Chondrocyte (in vitro differentiated cells): Measurements from ENCODE around the gene KIAA0319L. TPM values are rescaled to one million over a fixed set of nuclear protein-coding genes. Genes with fewer than 3 reads are reported as not detected.
"Not testable (repeated sequence)": the region's sequence is repeated elsewhere in the genome, so short reads cannot be mapped to it uniquely, and the experiment has no call there.

Source experiments
- DNase-seq: peaks from one replicate; pipeline ENCODE4 v3.0.0; 2021; ENCODE audit warnings: mixed read lengths, low spot score
- H3K27ac Mint-ChIP-seq: one replicate; pipeline ENCODE4 v1.8.0; 2021; ENCODE audit warnings: mild to moderate bottlenecking, moderate library complexity, mixed read lengths; ENCODE audit not compliant: unreplicated experiment
- H3K27me3 Mint-ChIP-seq: 2 replicates; pipeline ENCODE4 v1.8.0; 2021; ENCODE audit warnings: low read depth, mixed read lengths
- H3K36me3 Mint-ChIP-seq: 2 replicates; pipeline ENCODE4 v1.8.0; 2021; ENCODE audit warnings: low read depth, mixed read lengths
- H3K4me1 Mint-ChIP-seq: 2 replicates; pipeline ENCODE4 v1.8.0; 2021; ENCODE audit warnings: low read depth, mild to moderate bottlenecking, mixed read lengths
- H3K4me3 Mint-ChIP-seq: one replicate; pipeline ENCODE4 v1.8.0; 2021; ENCODE audit warnings: mild to moderate bottlenecking, moderate library complexity, mixed read lengths; ENCODE audit not compliant: unreplicated experiment
- H3K9me3 Mint-ChIP-seq: 2 replicates; pipeline ENCODE4 v1.8.0; 2021; ENCODE audit warnings: low read depth, mixed read lengths
- CTCF ChIP-seq: fragments of 200-600 bp; sonication (generic); IDR thresholded peaks from 2 replicates; pipeline ENCODE4 v1.5.0; 2021; ENCODE audit warnings: antibody characterized with exemption, mild to moderate bottlenecking, moderate library complexity
- total RNA-seq: library from RNA; stranded (reverse); gene quantifications from 3 replicates; pipeline ENCODE4 v1.2.1, GENCODE V29; 2021

Gene KIAA0319L
- total RNA-seq, 1 donor from 2014 or later, result 28.7 TPM

DNA sequence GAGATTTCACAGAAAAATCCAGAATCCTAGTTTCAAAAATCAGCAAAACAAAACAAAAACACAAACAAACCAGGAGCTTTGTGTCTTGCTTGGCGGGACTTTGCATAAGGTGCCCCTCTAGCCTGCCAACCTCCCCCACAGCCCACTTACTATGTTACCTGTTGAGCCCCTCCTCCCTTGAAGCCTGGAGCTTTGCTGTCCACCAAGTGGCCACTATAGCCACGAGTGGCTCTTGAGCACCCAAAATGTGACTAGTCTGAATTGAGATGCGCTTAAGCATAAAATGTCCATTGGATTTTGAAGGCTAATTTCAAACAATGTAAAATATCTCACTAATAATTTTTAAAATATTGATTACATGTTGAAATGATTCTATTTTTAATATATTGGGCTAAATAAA lies 28.1 kb upstream of the KIAA0319L start:
- H3K27me3 Mint-ChIP-seq, result no peaks in the 10 kb centered on the region
- no peak for DNase-seq
- peaks cover 3% of the 10 kb centered on the region for H3K36me3 Mint-ChIP-seq

GRCh38 chr1:35581621-35582020 lies 24.4 kb upstream of the KIAA0319L start:
- H3K36me3 Mint-ChIP-seq, H3K27ac Mint-ChIP-seq, H3K4me3 Mint-ChIP-seq, H3K27me3 Mint-ChIP-seq, DNase-seq, H3K9me3 Mint-ChIP-seq, H3K4me1 Mint-ChIP-seq: not testable (repeated sequence)

More for the DNA sequence above, 28.1 kb upstream of the KIAA0319L start:
- no peak for TF ChIP-seq CTCF
- no peak overlapping the region for H3K27ac Mint-ChIP-seq
- no peaks in the 10 kb centered on the region for H3K4me1 Mint-ChIP-seq
- H3K4me3 Mint-ChIP-seq, result no peak overlapping the region
- H3K9me3 Mint-ChIP-seq, result no peaks in the 10 kb centered on the region

- no peaks in the 10 kb centered on the region for H3K9me3 Mint-ChIP-seq
Observed at GRCh38 chr1:35580949-35581388, 23.8 kb upstream of the KIAA0319L start.

GRCh38 chr1:35577071-35577998 lies 20.1 kb upstream of the KIAA0319L start:
- peaks cover 12% of the 10 kb centered on the region for H3K4me1 Mint-ChIP-seq

More at GRCh38 chr1:35580949-35581388, 23.8 kb upstream of the KIAA0319L start:
- Mint-ChIP-seq H3K4me1 (peaks cover 2% of the 10 kb centered on the region), H3K27me3 (peaks cover 7% of the 10 kb centered on the region), H3K36me3 (no peaks in the 10 kb centered on the region), H3K4me3 (no peak overlapping the region), H3K27ac (no peak overlapping the region)
- no peak for TF ChIP-seq CTCF
- no peak for DNase-seq

DNA sequence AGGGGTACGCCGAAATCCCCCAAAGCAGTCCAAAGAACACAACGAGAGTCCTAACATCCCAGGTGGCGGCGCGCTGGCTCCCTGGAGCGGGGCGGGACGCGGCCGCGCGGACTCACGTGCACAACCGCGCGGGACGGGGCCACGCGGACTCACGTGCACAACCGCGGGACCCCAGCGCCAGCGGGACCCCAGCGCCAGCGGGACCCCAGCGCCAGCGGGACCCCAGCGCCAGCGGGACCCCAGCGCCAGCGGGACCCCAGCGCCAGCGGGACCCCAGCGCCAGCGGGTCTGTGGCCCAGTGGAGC lies 19.5 kb upstream of the KIAA0319L start:
- not testable (repeated sequence) for H3K27ac Mint-ChIP-seq, H3K9me3 Mint-ChIP-seq, H3K36me3 Mint-ChIP-seq, H3K4me3 Mint-ChIP-seq, DNase-seq
- peaks cover 12% of the 10 kb centered on the region for H3K4me1 Mint-ChIP-seq
- H3K27me3 Mint-ChIP-seq, result peaks cover 14% of the 10 kb centered on the region

More at GRCh38 chr1:35577071-35577998, 20.1 kb upstream of the KIAA0319L start:
- H3K27me3 Mint-ChIP-seq, result peaks cover 10% of the 10 kb centered on the region
- TF ChIP-seq CTCF, result no peak
- no peak overlapping the region for H3K27ac Mint-ChIP-seq
- H3K9me3 Mint-ChIP-seq, result no peaks in the 10 kb centered on the region
- peak; percentile 75 for DNase-seq
- H3K36me3 Mint-ChIP-seq, result no peaks in the 10 kb centered on the region
- H3K4me3 Mint-ChIP-seq, result no peak overlapping the region

GRCh38 chr1:35576061-35576765 lies 19.0 kb upstream of the KIAA0319L start:
- DNase-seq, result no peak

More at GRCh38 chr1:35576061-35576765, 19.0 kb upstream of the KIAA0319L start:
- peaks cover 19% of the 10 kb centered on the region for H3K27me3 Mint-ChIP-seq
- peaks cover 12% of the 10 kb centered on the region for H3K4me1 Mint-ChIP-seq
- no peak for TF ChIP-seq CTCF
- H3K27ac Mint-ChIP-seq, result no peak overlapping the region
- H3K36me3 Mint-ChIP-seq, result no peaks in the 10 kb centered on the region
- H3K4me3 Mint-ChIP-seq, result no peak overlapping the region
- no peaks in the 10 kb centered on the region for H3K9me3 Mint-ChIP-seq
